Spleen (tissue), 7 donors: Measurements from ENCODE around the gene CEBPZ.

ENCODE experiments used
- CTCF ChIP-seq, 11 experiments: fragments of 200-600 bp in 7 of 11; fragments of 450-650 bp in 4 of 11; sonication (generic) in 4 of 11; IDR thresholded peaks in 8 of 11; conservative IDR thresholded peaks in 3 of 11; 1 replicate in 7 of 11; 2 replicates in 4 of 11; pipeline versions ENCODE4 v1.4.0 to v1.8.0; 2016 to 2021; ENCODE audit warnings: antibody characterized with exemption in 11 of 11, inconsistent platforms in 4 of 11, mild to moderate bottlenecking in 1 of 11
- POLR2A ChIP-seq, 3 donors: fragments of 450-650 bp; IDR thresholded peaks; one replicate each; pipeline ENCODE4 v1.5.1; 2017; ENCODE audit warnings: antibody characterized with exemption in 3 of 3, mild to moderate bottlenecking in 1 of 3
- POLR2AphosphoS5 ChIP-seq, 3 donors: sonication (generic); formaldehyde crosslinking; IDR thresholded peaks; one replicate each; pipeline ENCODE4 v1.5.1; 2017; ENCODE audit warnings: antibody characterized with exemption in 3 of 3
- donor health status: DM: no; HTN: no; CAD: no; lungs with moderate emphysema.
- donor health status: DM: no; HTN: no; CAD: no.
- donor health status: DM: no; HTN: no; CAD: no.

GRCh38 chr2:37191747-37192146, 39.6 kb downstream of the CEBPZ start:
- no peak for TF ChIP-seq CTCF (IDR thresholded peaks at IDR 0.05 in 8 of 11, conservative IDR thresholded peaks at IDR 0.05 in 3 of 11)
- TF ChIP-seq POLR2A (IDR thresholded peaks at IDR 0.05) = no peak
- no peak for TF ChIP-seq POLR2AphosphoS5 (IDR thresholded peaks at IDR 0.05)
